GM12891 (cell line): ENCODE results near the gene PCYOX1L. TPM values are rescaled to one million over a fixed set of nuclear protein-coding genes. Genes with fewer than 3 reads are reported as not detected.
A peak's percentile ranks its signal among the peaks of the same experiment; 100 is the strongest.

Source experiments
- DNase-seq: peaks from one replicate; pipeline ENCODE4 v3.0.0; 2011; ENCODE audit warnings: low spot score; ENCODE audit not compliant: insufficient read length
- FAIRE-seq: peaks from 2 replicates; lab custom pipeline; 2011; peaks lifted over from hg19 to GRCh38; lab: Jason Lieb, UNC
- PAX5 ChIP-seq: IDR thresholded peaks from 2 replicates; pipeline ENCODE4 v1.6.1; 2011; ENCODE audit warnings: low read length, moderate library complexity, mild to moderate bottlenecking; ENCODE audit not compliant: insufficient read depth, severe bottlenecking
- POLR2A ChIP-seq: IDR thresholded peaks from 2 replicates; pipeline ENCODE4 v1.6.1; 2011; ENCODE audit warnings: low read depth, low read length, control low read depth
- POLR2AphosphoS5 ChIP-seq: IDR thresholded peaks from 2 replicates; pipeline ENCODE4 v1.6.1; 2011; ENCODE audit warnings: low read depth, low read length, control low read depth
- POU2F2 ChIP-seq: IDR thresholded peaks from 2 replicates; pipeline ENCODE4 v1.6.1; 2011; ENCODE audit warnings: low read depth, mild to moderate bottlenecking, control low read depth, low read length, moderate library complexity
- SPI1 ChIP-seq: IDR thresholded peaks from 2 replicates; pipeline ENCODE4 v1.6.1; 2011; ENCODE audit warnings: low read depth, low read length, control low read depth
- TAF1 ChIP-seq: IDR thresholded peaks from 2 replicates; pipeline ENCODE4 v1.6.1; 2011; ENCODE audit warnings: low read depth, low read length, control low read depth
- polyA plus RNA-seq: library from polyadenylated mRNA; unstranded; fragments of >200 nt; gene quantifications from one replicate; pipeline ENCODE4 v1.2.1, GENCODE V29; 2012; ENCODE audit warnings: low read depth, missing spikeins, inconsistent platforms; ENCODE audit not compliant: missing spikeins

The PCYOX1L gene, protein sequence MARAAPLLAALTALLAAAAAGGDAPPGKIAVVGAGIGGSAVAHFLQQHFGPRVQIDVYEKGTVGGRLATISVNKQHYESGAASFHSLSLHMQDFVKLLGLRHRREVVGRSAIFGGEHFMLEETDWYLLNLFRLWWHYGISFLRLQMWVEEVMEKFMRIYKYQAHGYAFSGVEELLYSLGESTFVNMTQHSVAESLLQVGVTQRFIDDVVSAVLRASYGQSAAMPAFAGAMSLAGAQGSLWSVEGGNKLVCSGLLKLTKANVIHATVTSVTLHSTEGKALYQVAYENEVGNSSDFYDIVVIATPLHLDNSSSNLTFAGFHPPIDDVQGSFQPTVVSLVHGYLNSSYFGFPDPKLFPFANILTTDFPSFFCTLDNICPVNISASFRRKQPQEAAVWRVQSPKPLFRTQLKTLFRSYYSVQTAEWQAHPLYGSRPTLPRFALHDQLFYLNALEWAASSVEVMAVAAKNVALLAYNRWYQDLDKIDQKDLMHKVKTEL
- polyA plus RNA-seq: 8.9 TPM

DNA sequence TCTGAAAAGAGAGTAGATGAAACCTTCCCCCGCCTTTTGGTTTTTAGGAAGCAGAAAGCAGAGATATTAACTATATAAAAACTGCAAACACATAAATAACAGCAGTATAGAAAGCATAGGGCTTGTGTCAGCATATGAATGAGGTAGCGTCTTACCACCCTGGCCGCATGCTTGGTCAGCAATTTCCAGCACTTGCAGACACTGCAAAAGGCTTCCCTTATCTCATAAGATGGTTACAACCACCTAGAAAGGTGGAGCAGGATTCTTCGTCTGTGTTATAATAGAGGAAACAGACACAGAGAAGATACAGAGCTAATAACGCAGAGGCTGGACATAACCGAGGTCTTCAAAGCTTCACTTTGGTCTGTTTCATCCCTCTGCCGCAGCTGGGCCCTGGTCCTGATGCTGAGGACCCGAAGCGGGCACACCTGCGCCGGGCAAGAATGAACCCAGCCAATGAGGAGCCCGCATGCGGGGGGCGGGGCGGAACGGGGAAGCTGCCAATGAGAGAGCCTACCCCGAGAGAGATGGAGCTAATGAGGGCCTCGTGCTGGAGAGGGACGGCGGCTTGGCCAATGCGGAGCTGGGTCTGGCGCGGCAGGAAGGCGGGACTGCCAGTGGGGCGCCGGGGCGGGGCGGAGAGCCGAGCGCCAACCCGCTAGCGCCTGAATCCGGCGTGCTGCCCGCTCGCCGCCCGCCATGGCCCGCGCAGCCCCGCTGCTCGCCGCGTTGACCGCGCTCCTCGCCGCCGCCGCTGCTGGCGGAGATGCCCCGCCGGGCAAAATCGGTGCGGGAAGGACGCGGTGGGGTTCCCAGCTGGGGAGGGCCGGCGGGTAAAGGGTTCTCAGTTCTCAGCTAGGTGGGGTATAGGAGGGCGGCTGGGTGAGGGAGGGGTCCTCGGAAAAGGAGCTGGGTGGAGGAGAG lies at the start of gene PCYOX1L:
TSS of gene PCYOX1L (plus strand) at position 677 of the 924 bp plus-strand sequence. CDS start at position 700, 23 bp downstream.
- no peak for TF ChIP-seq SPI1
- peak; percentile 50; the same call in 1 of the 2 replicates for TF ChIP-seq POLR2AphosphoS5
- DNase-seq (peak; percentile 96), FAIRE-seq (peak; percentile 90)

- TF ChIP-seq POLR2A (no peak), SPI1 (peak; percentile 80)
- no peak for FAIRE-seq
- no peak for DNase-seq
Measured at GRCh38 chr5:149309354-149309753, 48.5 kb upstream of the PCYOX1L start.

DNA sequence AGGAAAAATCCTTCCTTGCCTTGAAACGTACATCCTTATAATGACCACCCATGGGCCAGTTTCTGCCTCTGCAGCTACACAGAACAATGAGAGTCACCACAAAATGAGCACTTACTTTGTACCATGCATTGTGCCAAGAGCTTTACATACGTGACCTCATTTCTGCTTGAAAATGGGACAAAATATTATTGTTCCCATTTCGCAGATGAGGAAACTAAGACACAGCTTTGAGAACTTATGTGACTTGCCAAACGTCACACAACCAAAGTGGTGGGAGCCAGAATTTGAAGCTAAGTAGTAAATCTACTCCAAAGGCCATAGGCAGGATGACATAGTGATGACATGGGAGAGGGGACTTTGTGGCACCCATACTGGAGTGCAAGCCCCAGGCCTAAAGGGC lies 47.4 kb upstream of the PCYOX1L start:
- FAIRE-seq: no peak
- DNase-seq: no peak
- no peak for TF ChIP-seq TAF1
- no peak for TF ChIP-seq POLR2AphosphoS5
- no peak for TF ChIP-seq PAX5
- no peak for TF ChIP-seq SPI1
- TF ChIP-seq POLR2A: no peak
- no peak for TF ChIP-seq POU2F2

GRCh38 chr5:149310947-149311658 lies 46.7 kb upstream of the PCYOX1L start:
- FAIRE-seq: no peak
- TF ChIP-seq TAF1: no peak
- no peak for TF ChIP-seq POU2F2
- TF ChIP-seq POLR2A: no peak
- no peak for TF ChIP-seq POLR2AphosphoS5
- no peak for TF ChIP-seq PAX5
- TF ChIP-seq SPI1: no peak

GRCh38 chr5:149313151-149313841 lies 44.5 kb upstream of the PCYOX1L start:
- no peak for FAIRE-seq
- no peak for TF ChIP-seq POLR2AphosphoS5
- DNase-seq: no peak

More at GRCh38 chr5:149310947-149311658, 46.7 kb upstream of the PCYOX1L start:
- no peak for DNase-seq

DNA sequence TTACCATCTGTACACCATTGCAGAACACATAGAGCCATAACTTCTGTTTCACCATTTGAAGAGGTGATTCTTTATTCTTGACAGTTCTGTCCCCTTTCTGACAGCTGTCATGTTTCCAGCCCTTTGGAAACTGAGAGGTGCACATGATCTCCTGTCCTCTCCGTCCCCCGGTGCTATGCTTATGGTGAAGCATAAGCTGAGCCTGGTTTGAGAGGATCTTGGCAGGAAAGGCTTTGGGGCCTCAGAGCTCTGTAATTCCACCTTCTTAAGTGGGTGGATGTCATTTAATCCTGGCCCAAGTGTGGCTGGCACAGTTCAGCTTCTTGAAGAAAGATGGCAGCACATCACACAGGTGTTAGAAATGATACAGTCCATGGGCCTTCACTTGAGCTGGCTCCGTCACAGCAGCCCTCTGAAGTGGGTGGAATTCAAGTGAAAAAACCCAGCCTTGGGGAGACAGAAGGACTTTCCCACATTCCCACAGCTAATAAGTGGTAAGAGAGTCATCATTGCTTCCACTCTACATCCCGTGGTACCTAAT lies 43.2 kb upstream of the PCYOX1L start:
- no peak for FAIRE-seq
- no peak for TF ChIP-seq SPI1
- TF ChIP-seq POLR2A: no peak
- no peak for TF ChIP-seq POU2F2
- no peak for TF ChIP-seq POLR2AphosphoS5
- TF ChIP-seq PAX5: no peak
- no peak for TF ChIP-seq TAF1
- no peak for DNase-seq

DNA sequence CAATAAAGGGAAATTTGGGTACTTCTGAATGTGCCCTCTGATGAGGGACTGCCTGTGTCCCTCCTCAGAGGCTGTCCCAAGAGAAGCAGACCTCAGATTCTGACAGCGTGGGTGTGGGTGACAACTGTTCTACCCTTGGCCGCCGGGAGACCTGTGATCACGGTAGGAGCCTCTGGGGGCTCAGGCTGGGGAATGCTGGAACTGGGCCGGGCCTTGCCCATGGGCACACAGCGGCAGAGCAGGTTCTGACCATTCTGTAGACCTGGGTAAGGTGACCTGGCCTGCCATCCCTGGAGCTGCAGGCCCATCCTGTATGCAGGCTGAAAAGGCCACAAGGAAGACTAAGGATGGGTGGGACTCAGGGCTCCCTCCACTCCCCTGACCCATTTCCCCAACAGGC lies 42.1 kb upstream of the PCYOX1L start:
- TF ChIP-seq POLR2AphosphoS5: no peak
- FAIRE-seq: no peak
- no peak for DNase-seq

- TF ChIP-seq TAF1 (no peak), POU2F2 (no peak), POLR2A (no peak), POLR2AphosphoS5 (no peak), PAX5 (no peak), SPI1 (no peak)
- FAIRE-seq (peak; percentile 80), DNase-seq (peak; percentile 44)
Measured at GRCh38 chr5:149317281-149318048, 40.4 kb upstream of the PCYOX1L start.
